Activated CD8-positive, alpha-beta memory T cell treated with anti-CD3 and anti-CD28 coated beads, Interleukin-2, amount 50 U/mL, for 24 hours (primary cell): Measurements from ENCODE around the gene RELL1.
A peak's percentile ranks its signal among the peaks of the same experiment; 100 is the strongest.
"Not testable (repeated sequence)": the region's sequence is repeated elsewhere in the genome, so short reads cannot be mapped to it uniquely, and the experiment has no call there.

ENCODE experiments used
- DNase-seq: peaks from one replicate; pipeline ENCODE4 v3.0.0-alpha.2; 2020; ENCODE audit errors: extremely low read depth

RELL1 gene

GRCh38 chr4:37693030-37693429, 6.9 kb upstream of the RELL1 start:
- no peak for DNase-seq

- no peak for DNase-seq
These were observed 4.8 kb upstream of the RELL1 start for GRCh38 chr4:37690976-37691375.

- no peak for DNase-seq
These were observed 3.3 kb upstream of the RELL1 start for GRCh38 chr4:37689353-37690095.

GRCh38 chr4:37687681-37688080, 1.5 kb upstream of the RELL1 start:
- DNase-seq = no peak

GRCh38 chr4:37687194-37687562, 1.0 kb upstream of the RELL1 start:
- no peak for DNase-seq

- DNase-seq = peak; percentile 2
These were observed 278 bp downstream of the RELL1 start for GRCh38 chr4:37685823-37686372.

GRCh38 chr4:37685161-37685822, 884 bp downstream of the RELL1 start:
- DNase-seq = peak; percentile 7

GRCh38 chr4:37684154-37684553, 2.0 kb downstream of the RELL1 start:
- DNase-seq = no peak

- no peak for DNase-seq
These were observed 3.3 kb downstream of the RELL1 start for GRCh38 chr4:37682701-37683401.

GRCh38 chr4:37680089-37680488, 6.1 kb downstream of the RELL1 start:
- DNase-seq = no peak

GRCh38 chr4:37679301-37679700, 6.9 kb downstream of the RELL1 start:
- no peak for DNase-seq

- no peak for DNase-seq
These were observed 7.6 kb downstream of the RELL1 start for GRCh38 chr4:37678624-37679023.

GRCh38 chr4:37675587-37676290, 10.4 kb downstream of the RELL1 start:
- DNase-seq = no peak

- no peak for DNase-seq
These were observed 11.7 kb downstream of the RELL1 start for GRCh38 chr4:37674439-37674838.

- no peak for DNase-seq
These were observed 12.5 kb downstream of the RELL1 start for GRCh38 chr4:37673538-37674192.

GRCh38 chr4:37671072-37671471, 15.1 kb downstream of the RELL1 start:
- no peak for DNase-seq

GRCh38 chr4:37670249-37670648, 15.9 kb downstream of the RELL1 start:
- DNase-seq = no peak

GRCh38 chr4:37669124-37669523, 17.1 kb downstream of the RELL1 start:
- not testable (repeated sequence) for DNase-seq

GRCh38 chr4:37667197-37668100, 18.7 kb downstream of the RELL1 start:
- no peak for DNase-seq

GRCh38 chr4:37666625-37667071, 19.5 kb downstream of the RELL1 start:
- DNase-seq = no peak
